Erythroblast (primary cell): ENCODE results near the gene ZFP3.

Source experiments
- GATA1 ChIP-seq: IDR thresholded peaks from 2 replicates; pipeline ENCODE4 v1.6.1; 2011; ENCODE audit warnings: low read depth, mild to moderate bottlenecking, control low read depth, low read length, moderate library complexity
- POLR2A ChIP-seq: IDR thresholded peaks from 2 replicates; pipeline ENCODE4 v1.6.1; 2011; ENCODE audit warnings: mild to moderate bottlenecking, low read length

DNA sequence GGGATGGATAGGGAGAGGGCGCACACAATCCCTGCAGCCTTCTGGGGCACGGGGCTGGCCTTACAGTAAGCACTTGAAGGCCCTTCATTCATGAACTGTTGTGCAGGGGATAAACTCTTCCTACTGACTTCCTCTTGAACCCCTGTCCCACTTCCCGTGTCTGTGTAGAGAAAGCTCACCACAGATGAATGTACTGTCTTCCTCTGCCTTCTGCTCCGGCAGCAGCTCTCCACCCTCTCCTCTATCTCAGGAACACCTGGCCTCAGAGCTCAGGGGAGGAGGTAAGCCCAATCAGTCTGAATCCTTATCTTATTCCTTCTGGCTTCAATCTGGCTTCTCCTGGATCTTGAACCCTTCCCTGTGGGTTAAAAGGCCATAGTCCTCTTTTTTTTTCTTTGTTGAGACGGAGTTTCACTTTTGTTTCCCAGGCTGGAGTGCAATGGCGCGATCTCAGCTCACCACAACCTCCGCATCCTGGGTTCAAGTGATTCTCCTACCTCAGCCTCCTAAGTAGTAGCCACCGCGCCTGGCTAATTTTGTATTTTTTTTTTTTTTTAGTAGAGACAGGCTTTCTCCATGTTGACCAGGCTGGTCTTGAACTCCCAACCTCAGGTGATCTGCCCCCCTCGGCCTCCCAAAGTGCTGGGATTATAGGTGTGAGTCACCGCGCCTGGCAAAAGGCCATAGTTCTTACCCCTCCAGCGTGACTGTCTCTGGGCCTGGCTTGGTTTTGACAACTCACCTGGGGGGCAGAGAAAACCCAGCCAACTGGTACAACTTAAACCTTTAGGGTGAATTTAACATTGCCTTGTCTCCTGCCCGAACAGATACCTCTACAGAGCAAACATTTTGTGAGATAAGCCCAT lies 35.9 kb upstream of the ZFP3 start:
- TF ChIP-seq POLR2A = no peak
- TF ChIP-seq GATA1 = no peak
